ENCODE results near the gene PLD1.

The PLD1 gene

DNA sequence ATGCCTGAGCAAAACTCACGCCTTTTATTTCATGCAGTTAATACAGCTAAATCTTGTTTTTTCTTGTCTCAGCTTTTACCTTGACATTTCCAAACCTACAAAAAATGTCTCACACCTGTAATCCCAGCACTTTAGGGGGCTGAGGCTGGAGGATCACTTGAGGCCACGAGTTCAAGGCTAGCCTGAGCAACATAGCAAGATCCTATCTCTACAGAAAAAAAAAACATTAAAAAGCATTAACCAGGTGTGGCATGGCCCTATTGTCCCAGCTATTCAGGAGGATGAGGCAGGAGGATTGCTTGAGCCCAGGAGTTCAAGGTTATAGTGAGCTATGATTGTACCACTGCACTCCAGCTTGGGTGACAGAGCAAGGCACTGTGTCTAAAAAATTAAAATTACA is 29.0 kb upstream of the PLD1 start:
- DNase-seq (ENCODE audit: low read depth, low spot score) = no peak

DNA sequence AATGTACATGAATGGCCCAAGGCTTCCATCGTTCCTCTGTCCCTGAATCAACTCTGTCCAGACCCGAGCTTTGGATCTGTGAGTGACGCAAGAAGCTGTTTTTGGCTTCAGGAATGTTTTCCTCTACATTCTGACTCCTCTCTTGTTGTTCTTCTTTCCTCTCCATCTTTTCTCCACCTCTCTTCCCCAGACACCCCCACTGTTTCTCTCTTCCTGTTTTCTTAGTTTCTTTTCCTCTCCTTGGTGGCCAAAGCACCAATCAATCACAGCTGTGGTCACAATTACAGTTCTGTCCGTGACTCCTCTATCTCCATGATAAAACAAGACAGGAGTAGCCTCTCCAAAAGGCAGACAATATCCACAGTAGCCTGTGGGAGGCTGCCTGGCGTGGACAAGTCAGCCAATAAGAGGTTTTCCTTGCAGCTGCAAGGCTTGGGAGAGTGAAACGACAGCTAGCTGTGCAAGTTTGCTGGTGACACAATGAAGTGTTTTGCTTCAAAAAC is 28.0 kb upstream of the PLD1 start:
- peak; percentile 53 for DNase-seq (ENCODE audit: low read depth, low spot score)

GRCh38 chr3:171837698-171838097 is 27.4 kb upstream of the PLD1 start:
- DNase-seq (ENCODE audit: low read depth, low spot score) = no peak

- no peak for DNase-seq (ENCODE audit: low read depth, low spot score)
These were observed 26.6 kb upstream of the PLD1 start for GRCh38 chr3:171836855-171837254.

- DNase-seq (ENCODE audit: low read depth, low spot score) = no peak
These were observed 25.3 kb upstream of the PLD1 start for GRCh38 chr3:171835613-171836012.

DNA sequence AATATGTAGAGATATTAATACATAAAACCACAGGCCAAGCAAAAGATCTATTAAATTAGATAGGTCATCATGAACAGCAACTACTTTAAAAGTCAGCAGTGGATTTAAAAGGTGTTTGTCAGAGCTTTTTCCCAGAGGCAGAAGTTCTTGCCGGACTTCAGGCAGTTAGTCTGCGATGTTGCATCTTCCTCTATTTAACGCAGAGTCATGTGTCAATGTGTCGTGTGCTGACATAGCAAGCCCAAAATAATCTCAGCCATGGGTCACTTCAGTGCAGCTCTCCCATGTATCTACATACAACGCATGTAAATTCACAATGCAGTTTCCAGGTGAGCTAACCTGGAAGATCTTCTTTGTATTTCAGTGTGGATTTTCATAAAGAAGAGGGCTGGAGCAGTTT is 24.8 kb upstream of the PLD1 start:
- DNase-seq (ENCODE audit: low read depth, low spot score) = no peak

- no peak for DNase-seq (ENCODE audit: low read depth, low spot score)
These were observed 24.1 kb upstream of the PLD1 start for GRCh38 chr3:171834461-171834801.

DNA sequence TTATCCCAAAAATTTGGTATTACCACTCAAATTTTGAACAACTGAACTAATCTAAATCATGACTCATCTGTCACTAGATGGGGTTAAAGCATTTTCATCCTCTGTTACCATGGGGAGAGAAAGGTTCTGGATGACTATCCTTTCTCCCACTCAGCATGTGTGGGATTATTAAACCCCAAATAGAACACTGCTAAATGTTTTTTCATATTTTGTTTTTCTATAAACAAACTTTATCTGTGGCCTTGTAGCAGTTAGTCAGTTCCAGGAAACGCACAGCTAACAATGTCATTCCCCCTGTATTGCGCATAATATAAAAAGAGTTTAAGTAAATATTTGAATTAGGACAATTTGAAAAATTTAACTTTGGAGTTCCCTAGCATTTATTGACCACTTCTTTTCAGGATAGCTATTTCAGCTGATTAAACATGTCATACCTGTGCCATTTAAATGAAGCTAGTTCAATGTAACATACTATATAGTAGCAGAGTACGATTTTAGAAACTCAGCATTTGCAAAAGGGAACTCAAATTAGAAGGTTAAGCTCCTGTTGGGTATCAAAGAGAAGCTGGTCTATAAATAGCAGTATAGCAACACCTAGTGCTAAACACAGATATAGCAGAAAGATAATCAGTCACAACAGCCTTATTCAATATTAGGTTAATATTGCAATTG is 23.6 kb upstream of the PLD1 start:
- no peak for DNase-seq (ENCODE audit: low read depth, low spot score)

DNA sequence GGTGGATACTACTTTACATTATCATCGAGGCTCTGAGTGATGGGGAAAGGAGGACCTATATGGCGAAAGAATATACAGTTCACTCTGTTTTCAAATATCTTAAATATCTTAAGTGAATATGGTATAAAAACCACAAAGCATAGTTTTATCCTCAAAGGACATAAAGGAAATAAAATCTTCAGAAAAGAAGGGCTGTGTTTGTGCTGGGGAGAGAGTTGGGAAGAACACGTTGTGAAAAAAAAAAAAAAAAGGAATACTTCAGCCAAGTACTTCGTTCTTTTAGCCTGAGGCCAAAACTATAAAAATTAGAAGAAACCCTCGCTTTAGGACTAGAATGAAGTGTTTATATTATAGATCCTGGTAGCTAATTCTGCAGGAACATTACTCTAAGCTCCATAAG is 22.7 kb upstream of the PLD1 start:
- no peak for DNase-seq (ENCODE audit: low read depth, low spot score)

- DNase-seq (ENCODE audit: low read depth, low spot score) = no peak
These were observed 21.7 kb upstream of the PLD1 start for GRCh38 chr3:171831936-171832335.

GRCh38 chr3:171830518-171830875 is 20.2 kb upstream of the PLD1 start:
- no peak for DNase-seq (ENCODE audit: low read depth, low spot score)

DNA sequence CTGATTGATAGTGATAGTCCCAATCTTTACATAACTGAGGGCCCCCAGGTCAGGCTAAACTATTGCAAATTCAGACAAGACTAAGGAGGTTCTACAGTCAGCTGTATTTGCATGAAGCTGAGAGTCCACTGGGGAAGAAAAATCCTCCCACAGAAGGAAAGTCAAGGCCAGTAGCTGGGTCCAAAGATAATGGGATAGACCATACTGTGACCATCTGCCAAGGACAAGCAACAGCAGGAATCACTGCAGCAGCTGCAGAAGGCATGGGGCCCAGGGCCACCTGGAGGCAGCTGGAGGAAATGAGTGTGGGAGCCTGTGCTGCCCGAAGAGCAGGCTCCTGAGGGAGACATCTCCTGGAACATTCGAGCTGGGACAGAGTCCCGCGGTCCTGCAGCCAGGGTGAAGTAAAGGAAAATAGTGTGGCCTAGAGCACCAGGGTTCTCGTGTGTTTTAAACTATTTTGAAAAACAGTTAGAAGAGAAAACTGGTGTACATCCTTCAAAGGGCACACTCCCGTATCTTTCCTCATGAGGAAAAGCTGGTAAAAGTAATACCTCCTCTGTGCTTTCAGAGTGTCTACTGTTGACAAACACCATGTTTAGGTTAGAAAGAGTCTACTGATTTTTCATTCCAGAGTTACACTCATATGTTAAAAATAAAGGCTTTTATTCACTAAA is 19.7 kb upstream of the PLD1 start:
- peak; percentile 85 for DNase-seq (ENCODE audit: low read depth, low spot score)

DNA sequence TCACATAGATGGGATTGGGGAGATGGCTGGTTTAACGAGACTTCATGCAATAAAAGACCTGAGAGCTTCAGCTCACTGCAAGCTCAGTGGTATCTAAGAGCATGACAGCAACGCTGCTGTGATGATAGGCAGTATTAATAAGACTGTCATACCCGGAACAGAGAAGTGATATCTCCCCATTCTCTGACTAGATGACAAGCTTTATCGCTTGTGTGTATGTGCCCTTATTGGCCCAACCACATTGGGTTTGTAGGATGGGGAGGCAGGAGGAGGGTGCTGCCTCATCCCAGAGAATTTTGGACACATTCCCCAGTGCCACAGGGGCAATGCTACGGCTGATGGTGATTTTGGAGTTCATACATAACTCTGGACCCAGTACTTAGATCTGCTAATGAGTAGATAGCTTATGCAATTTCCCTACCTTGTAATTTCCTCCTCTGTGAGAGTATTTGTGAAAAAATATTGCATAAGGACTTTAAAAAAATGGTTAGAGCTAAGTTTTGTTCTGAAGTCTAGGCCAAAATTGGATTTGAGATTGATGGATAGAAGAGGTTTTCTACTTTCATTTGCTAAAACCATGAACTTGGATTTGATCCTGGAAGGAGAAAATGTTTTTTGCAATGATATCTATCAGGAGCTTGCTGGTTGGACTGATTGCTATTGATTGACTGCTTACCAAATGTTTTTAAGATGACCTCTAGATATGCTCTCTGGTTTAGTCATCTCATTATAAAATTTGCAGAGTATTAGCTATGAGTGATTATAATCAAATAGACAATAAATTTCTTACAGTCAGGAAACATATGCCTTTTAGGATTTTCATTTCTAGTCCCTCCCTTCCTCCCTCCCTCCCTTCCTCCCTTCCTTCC is 18.9 kb upstream of the PLD1 start:
- no peak for DNase-seq (ENCODE audit: low read depth, low spot score)

GRCh38 chr3:171827836-171828458 is 17.7 kb upstream of the PLD1 start:
- no peak for DNase-seq (ENCODE audit: low read depth, low spot score)

- no peak for DNase-seq (ENCODE audit: low read depth, low spot score)
These were observed 17.1 kb upstream of the PLD1 start for GRCh38 chr3:171827385-171827784.

DNA sequence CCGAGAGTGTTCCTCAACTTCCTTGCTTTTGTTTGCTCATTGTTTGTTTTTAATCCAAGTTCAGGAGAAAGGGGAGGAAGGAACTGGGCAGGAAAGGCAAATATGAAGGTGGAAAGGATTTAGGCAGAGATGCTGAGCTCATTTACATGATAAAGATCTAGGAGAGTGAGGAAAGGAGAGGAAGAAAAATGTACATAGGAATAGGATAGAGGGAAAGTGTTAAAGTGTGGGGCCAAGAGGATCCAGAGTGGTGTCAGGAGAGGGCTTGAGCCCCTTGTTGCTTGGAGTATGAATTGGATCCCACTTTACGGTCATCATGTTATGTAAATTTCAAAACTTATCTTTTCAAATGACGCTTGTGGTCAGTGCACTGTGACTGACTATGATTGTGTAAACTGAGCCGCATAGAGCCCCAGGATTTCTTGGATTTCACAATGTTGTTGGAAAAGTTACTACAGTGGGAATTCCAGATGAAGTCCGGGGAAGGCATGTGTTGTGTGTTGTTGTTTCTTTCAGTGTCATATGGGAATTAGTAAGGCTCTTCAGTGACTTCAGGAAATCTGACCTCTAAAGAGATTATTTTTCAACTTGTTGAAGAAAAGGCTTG is 15.0 kb upstream of the PLD1 start:
- DNase-seq (ENCODE audit: low read depth, low spot score) = no peak

DNA sequence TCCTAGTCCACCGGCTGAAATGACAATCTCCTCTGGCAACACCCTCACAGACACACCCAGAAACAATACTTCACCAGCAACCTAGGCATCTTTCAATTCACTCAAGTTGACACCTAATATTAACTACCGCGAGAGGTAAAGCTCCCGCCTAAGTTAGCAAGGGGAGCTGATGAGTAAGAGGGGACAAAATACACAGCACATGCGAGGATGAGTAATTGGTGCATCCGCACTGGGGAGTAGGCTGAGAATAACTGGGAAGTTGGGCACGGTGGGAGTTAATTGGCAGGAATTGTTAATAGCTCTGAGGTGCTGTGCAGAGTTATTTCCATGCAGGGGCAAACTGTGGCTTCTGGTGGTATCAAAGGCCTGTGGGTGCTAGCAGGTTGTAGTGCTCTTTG is 14.5 kb upstream of the PLD1 start:
- DNase-seq (ENCODE audit: low read depth, low spot score) = no peak

DNA sequence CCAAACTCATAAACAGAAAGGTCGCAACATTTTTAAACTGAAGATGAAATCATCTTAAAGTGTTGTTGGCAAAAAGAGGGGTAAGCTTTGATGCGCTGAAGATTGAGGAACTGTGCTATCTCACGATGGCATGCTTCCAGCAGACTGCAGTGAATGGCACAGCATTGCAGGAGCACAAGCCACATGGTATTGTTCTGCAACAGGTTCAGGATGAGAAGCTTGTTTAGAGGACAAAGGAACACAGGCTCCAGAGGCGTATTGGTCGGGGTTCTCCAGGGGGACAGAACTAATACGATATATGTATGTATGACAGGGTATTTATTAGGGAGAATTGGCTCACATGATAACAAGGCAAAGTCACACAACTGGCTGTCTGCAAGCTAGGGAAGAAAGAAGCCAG is 13.8 kb upstream of the PLD1 start:
- DNase-seq (ENCODE audit: low read depth, low spot score) = no peak

- no peak for DNase-seq (ENCODE audit: low read depth, low spot score)
These were observed 12.3 kb upstream of the PLD1 start for GRCh38 chr3:171822431-171823106.

- DNase-seq (ENCODE audit: low read depth, low spot score) = no peak
These were observed 11.6 kb upstream of the PLD1 start for GRCh38 chr3:171821778-171822358.

DNA sequence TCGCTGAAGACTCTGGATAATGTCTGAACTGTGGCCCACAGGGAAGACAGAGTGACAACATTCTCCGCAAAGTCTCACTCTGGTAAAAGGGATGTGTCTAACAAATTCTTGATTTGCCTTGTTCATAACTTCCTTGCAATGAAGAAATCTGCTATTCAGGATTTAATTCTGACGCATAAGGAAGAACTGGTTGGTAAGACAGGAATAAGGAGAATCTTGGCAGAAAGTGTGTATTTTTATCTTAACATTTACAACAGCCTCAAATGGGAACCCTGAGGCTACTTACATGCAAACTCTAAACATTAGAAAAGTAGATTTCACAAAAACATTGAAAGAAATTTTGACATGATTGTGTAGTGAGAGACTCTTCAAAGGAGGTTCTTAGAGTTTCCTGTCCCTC is 10.8 kb upstream of the PLD1 start:
- DNase-seq (ENCODE audit: low read depth, low spot score) = no peak

Measured in ELF-1 (cell line).